Ishikawa (cell line): Measurements from ENCODE around the gene TF.

Experiments
- CEBPB ChIP-seq: IDR thresholded peaks from 2 replicates; pipeline ENCODE4 v1.6.1; 2012
- CREB1 ChIP-seq: IDR thresholded peaks from 2 replicates; pipeline ENCODE4 v1.6.1; 2012; ENCODE audit warnings: low read depth
- EGR1 ChIP-seq: IDR thresholded peaks from 2 replicates; pipeline ENCODE4 v1.6.1; 2012
- EP300 ChIP-seq: IDR thresholded peaks from 2 replicates; pipeline ENCODE4 v1.6.1; 2012; ENCODE audit warnings: borderline replicate concordance
- FOXM1 ChIP-seq: IDR thresholded peaks from 2 replicates; pipeline ENCODE4 v1.6.1; 2012; ENCODE audit warnings: low read depth, borderline replicate concordance
- MAX ChIP-seq: IDR thresholded peaks from 2 replicates; pipeline ENCODE4 v1.6.1; 2012
- NFIC ChIP-seq: IDR thresholded peaks from 2 replicates; pipeline ENCODE4 v1.6.1; 2012
- RAD21 ChIP-seq: IDR thresholded peaks from 2 replicates; pipeline ENCODE4 v1.6.1; 2012; ENCODE audit warnings: low read depth
- TAF1 ChIP-seq: IDR thresholded peaks from 2 replicates; pipeline ENCODE4 v1.6.1; 2012; ENCODE audit warnings: low read depth, mild to moderate bottlenecking
- TCF12 ChIP-seq: IDR thresholded peaks from 2 replicates; pipeline ENCODE4 v1.6.1; 2012; ENCODE audit warnings: low read depth
- TEAD4 ChIP-seq: IDR thresholded peaks from 2 replicates; pipeline ENCODE4 v1.6.1; 2012
- YY1 ChIP-seq: IDR thresholded peaks from 2 replicates; pipeline ENCODE4 v1.6.1; 2012; ENCODE audit warnings: low read depth
- ZBTB7A ChIP-seq: IDR thresholded peaks from 2 replicates; pipeline ENCODE4 v1.6.1; 2012; ENCODE audit warnings: low read depth
- TF ChIP-seq, protein P1 (sequence below): IDR thresholded peaks from 2 replicates; pipeline ENCODE4 v1.6.1; 2012; ENCODE audit warnings: low read depth, mild to moderate bottlenecking
- TF ChIP-seq, protein P2 (sequence below): IDR thresholded peaks from 2 replicates; pipeline ENCODE4 v1.6.1; 2012

The TF gene

GRCh38 chr3:133836497-133837158, 90.4 kb downstream of the TF start:
- TF ChIP-seq TAF1, result no peak
- TF ChIP-seq, protein P1, sequence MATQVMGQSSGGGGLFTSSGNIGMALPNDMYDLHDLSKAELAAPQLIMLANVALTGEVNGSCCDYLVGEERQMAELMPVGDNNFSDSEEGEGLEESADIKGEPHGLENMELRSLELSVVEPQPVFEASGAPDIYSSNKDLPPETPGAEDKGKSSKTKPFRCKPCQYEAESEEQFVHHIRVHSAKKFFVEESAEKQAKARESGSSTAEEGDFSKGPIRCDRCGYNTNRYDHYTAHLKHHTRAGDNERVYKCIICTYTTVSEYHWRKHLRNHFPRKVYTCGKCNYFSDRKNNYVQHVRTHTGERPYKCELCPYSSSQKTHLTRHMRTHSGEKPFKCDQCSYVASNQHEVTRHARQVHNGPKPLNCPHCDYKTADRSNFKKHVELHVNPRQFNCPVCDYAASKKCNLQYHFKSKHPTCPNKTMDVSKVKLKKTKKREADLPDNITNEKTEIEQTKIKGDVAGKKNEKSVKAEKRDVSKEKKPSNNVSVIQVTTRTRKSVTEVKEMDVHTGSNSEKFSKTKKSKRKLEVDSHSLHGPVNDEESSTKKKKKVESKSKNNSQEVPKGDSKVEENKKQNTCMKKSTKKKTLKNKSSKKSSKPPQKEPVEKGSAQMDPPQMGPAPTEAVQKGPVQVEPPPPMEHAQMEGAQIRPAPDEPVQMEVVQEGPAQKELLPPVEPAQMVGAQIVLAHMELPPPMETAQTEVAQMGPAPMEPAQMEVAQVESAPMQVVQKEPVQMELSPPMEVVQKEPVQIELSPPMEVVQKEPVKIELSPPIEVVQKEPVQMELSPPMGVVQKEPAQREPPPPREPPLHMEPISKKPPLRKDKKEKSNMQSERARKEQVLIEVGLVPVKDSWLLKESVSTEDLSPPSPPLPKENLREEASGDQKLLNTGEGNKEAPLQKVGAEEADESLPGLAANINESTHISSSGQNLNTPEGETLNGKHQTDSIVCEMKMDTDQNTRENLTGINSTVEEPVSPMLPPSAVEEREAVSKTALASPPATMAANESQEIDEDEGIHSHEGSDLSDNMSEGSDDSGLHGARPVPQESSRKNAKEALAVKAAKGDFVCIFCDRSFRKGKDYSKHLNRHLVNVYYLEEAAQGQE, result no peak
- no peak for TF ChIP-seq YY1
- TF ChIP-seq, protein P2, sequence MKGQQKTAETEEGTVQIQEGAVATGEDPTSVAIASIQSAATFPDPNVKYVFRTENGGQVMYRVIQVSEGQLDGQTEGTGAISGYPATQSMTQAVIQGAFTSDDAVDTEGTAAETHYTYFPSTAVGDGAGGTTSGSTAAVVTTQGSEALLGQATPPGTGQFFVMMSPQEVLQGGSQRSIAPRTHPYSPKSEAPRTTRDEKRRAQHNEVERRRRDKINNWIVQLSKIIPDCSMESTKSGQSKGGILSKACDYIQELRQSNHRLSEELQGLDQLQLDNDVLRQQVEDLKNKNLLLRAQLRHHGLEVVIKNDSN, result no peak
- TF ChIP-seq EGR1, result no peak

DNA sequence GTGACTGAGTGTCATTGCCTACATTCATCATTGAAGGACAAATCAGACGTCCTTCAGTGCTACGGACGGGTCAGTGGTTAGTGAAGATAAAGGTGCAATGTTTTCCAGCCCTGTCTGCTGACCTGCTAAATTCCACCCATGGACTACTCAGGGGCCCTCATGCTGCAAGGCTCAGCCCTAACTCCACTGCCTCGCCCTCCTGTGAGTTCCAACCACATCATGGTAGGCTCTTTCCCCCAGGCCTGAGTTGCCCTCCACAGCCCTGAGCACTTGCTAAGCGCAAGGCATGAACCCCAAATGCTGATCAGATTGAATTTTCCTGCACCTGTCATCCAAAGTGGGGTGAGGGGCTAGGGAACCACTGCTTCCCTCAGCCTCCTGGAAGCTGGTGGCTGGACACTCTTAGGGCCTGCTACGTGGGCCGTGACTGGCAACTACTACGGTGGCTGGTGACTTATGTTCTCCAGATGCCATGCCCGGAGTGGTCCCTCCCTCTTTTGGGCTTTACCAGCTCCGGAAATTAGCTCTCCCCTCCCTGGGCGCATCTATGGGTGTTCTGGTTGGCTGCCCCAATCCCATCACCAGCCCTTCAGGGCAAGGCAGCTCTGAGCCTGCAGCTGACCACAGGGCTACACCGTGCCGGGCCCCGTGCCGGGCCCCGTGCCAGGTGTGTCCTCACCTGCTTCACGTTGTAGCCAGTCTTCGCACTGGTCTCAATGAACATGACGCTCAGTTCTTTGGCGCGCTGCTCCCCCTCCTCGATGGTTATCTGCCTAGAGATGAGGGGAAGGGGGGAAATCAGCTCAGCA, 91.5 kb downstream of the TF start:
- no peak for TF ChIP-seq YY1
- TF ChIP-seq TEAD4, result no peak
- no peak for TF ChIP-seq EGR1
- TF ChIP-seq NFIC, result no peak
- no peak for TF ChIP-seq CEBPB
- TF ChIP-seq RAD21, result no peak
- no peak for TF ChIP-seq MAX
- TF ChIP-seq TCF12, result no peak
- no peak for TF ChIP-seq CREB1
- TF ChIP-seq ZBTB7A, result no peak
- no peak for TF ChIP-seq TAF1
- no peak for TF ChIP-seq FOXM1
- TF ChIP-seq EP300, result no peak
- TF ChIP-seq, protein P2, result no peak
- TF ChIP-seq, protein P1, result no peak

- no peak for TF ChIP-seq ZBTB7A
- TF ChIP-seq RAD21, result no peak
- TF ChIP-seq, protein P2, result no peak
- TF ChIP-seq MAX, result no peak
- TF ChIP-seq TAF1, result no peak
- no peak for TF ChIP-seq EGR1
- TF ChIP-seq CREB1, result no peak
- no peak for TF ChIP-seq CEBPB
- TF ChIP-seq, protein P1, result no peak
- TF ChIP-seq NFIC, result no peak
- TF ChIP-seq EP300, result no peak
- no peak for TF ChIP-seq TEAD4
- no peak for TF ChIP-seq FOXM1
- TF ChIP-seq TCF12, result no peak
- no peak for TF ChIP-seq YY1
Measured at GRCh38 chr3:133838296-133838789, 92.2 kb downstream of the TF start.
